Endometrial microvascular endothelial cells (primary cell): ENCODE data around the gene ALMS1. TPM values are rescaled to one million over a fixed set of nuclear protein-coding genes. Genes with fewer than 3 reads are reported as not detected.
"Not testable (repeated sequence)": the region's sequence is repeated elsewhere in the genome, so short reads cannot be mapped to it uniquely, and the experiment has no call there.

Experiments used
- in situ Hi-C: cut with HindIII; loops from 2 replicates; pipeline ENCODE4 v1.10.0; 2017; ENCODE audit warnings: low sequenced_read_pairs, low pct_unique_long_range_greater_than_20kb; ENCODE audit errors: inconsistent ontology term
- total RNA-seq: library from RNA; depleted of rRNA; stranded (reverse); fragments of >200 nt; gene quantifications from one replicate; pipeline ENCODE4 v1.2.3, GENCODE V29; 2015; ENCODE audit errors: inconsistent ontology term

The ALMS1 gene
- total RNA-seq, 1 donor from 2014 or later: 9.8 TPM

DNA sequence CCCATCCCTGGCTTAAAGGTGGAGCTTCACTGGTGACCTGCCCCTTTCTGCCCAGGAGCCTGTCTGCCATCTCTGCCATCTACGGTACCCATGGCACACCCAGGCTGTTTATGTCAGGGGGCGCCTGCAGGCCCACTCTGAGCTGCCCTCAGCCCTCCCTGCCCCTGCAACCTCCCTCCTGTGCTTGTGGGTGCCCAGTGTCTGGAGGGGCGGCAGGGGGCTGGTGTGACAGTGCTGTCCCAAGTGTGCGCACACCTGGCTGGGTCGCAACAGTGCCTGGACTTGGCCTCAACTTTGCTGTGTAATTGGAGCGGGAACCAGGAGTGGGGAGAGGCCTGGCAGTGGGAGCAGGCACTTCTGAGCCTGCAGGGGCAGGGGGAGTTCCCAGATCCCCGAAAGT lies 102.4 kb downstream of the ALMS1 start:
- in situ Hi-C loops: no loop called here

GRCh38 chr2:73489053-73489452 lies 103.4 kb downstream of the ALMS1 start:
- in situ Hi-C loops: no loop called here

- in situ Hi-C loops: no loop called here
Observed at GRCh38 chr2:73494031-73494430, 108.4 kb downstream of the ALMS1 start.

DNA sequence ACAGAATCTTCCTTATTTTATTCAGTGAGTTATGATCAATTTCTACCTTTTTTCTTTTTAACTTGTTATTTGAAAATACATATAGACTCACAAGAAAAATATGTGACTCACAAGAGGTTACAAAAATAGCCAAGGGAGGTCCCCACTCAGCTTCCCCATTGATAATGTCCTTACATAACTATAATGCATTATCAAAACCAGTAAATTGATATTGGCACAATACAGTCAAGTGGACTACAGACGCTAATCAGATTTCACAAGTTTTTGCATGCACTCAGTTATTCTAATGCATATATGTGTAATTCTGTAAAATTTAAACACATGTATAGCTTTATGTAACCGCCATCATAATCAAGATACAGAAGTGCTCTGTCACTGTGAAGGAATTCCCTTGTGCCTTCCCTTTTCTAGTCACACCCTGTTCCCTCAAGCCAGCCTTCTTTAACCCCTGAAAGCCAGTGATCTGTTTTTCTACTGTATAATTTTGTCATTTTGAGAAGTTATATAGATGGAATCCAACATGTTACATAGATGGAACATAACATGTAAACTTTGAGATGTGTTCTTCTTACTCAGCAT lies 118.4 kb downstream of the ALMS1 start:
- in situ Hi-C loops: no loop called here

DNA sequence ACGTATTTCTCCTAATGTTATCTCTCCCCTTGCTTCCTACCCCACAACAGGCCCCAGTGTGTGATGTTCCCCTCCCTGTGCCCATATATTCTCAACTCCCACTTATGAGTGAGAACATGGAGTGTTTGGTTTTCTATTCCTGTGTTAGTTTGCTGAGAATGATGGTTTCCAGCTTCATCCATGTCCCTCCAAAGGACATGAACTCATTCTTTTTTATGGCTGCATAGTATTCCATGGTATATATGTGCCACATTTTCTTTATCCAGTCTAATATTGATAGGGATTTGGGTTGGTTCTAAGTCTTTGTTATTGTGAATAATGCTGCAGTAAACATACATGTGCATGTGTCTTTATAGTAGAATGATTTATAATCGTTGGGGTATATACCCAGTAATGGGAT lies 119.2 kb downstream of the ALMS1 start:
- in situ Hi-C loops: not testable (repeated sequence)

DNA sequence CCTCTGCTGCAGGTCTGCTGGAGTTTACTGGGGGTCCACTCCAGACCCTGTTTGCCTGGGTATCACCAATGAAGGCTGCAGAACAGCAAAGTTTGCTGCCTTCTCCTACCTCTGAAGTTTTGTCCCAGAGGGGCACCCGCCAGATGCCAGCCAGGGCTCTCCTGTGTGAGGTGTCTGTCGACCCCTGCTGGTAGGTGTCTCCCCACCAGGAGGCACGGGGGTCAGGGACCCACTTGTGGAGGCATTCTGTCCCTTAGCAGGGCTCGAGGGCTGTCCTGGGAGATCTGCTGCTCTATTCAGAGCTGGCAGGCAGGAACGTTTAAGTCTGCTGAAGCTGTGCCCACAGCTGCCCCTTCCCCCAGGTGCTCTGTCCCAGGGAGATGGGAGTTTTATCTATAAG lies 124.8 kb downstream of the ALMS1 start:
- in situ Hi-C loops: not testable (repeated sequence)

GRCh38 chr2:73516033-73516432 lies 130.4 kb downstream of the ALMS1 start:
- in situ Hi-C loops: no loop called here

DNA sequence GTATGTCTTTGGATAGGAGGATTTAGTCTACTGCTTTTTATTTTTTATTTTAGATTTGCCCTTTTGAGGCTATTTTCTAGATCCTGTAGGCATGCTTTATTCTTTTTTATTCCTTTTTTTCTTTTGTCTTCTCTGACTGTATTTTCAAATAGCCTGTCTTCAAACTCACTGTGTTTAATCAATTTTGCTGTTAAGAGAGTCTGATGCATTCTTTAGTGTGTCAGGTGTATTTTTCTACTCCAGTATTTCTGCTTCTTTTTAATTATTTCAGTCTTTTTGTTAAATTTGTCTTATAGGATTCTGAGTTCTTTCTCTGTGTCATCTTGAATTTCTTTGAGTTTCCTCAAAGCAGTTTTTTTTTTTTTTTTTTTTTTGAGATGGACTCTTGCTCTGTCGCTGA lies 143.1 kb downstream of the ALMS1 start:
- in situ Hi-C loops: no loop called here

DNA sequence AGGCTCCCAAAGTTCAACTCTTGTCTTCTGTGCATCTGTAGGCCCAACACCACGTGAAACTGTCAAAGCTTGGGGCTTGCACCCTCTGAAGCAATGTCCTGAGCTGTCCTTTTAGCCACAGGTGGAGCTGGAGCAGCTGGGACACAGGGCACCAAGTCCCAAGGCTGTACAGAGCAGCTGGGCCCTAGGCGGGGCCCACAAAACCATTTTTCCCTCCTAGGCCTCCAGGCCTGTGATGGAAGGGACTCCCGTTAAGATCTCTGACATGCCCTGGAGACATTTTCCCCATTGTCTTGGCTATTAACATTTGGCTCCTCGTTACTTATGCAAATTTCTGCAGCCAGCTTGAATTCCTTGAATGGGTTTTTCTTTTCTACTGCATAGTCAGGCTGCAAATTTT lies 145.1 kb downstream of the ALMS1 start:
- in situ Hi-C loops: not testable (repeated sequence)

- in situ Hi-C loops: no loop called here
Observed at GRCh38 chr2:73532381-73532780, 146.7 kb downstream of the ALMS1 start.

GRCh38 chr2:73536133-73536840 lies 150.7 kb downstream of the ALMS1 start:
- in situ Hi-C loops: no loop called here

DNA sequence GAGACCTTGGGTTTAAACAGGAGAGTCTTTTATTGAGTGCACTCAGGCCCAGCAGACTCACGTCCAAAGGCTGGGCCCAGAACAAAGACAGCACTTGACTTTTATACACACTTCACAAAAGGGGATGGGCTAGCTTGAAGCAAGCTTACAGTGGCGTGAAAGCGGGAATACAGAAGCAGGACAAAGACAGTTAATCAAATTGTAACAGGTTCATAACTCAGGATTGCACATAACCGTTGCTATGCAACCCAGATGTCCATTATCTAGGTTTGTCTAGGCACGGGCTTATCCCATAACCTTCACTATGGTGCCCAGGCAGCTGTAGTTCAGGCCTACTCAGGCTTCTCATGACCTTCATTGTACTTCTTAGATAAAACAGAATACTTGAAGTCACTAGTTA lies 175.2 kb downstream of the ALMS1 start:
- in situ Hi-C loops: not testable (repeated sequence)

DNA sequence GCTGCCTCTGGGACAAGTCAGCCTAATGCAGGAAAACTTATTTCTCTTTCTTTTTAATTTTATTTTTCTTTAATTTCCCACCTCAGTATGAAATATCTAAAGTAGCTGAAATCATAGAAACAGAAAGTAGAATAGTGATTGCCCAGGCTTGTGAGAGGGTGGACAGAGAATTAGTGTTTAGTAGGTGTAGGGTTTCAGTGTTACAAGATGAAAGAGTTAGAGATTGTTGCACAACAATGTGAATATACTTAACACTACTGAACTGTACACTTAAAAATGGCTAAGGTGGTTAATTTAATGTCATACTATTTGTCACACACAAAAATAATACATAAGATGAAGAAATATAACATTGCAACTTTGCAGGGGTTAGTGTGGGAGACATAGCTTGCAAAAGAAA lies 175.8 kb downstream of the ALMS1 start:
- in situ Hi-C loops: no loop called here

GRCh38 chr2:73564986-73565385 lies 179.3 kb downstream of the ALMS1 start:
- in situ Hi-C loops: no loop called here

GRCh38 chr2:73566288-73566878 lies 180.7 kb downstream of the ALMS1 start:
- in situ Hi-C loops: no loop called here

DNA sequence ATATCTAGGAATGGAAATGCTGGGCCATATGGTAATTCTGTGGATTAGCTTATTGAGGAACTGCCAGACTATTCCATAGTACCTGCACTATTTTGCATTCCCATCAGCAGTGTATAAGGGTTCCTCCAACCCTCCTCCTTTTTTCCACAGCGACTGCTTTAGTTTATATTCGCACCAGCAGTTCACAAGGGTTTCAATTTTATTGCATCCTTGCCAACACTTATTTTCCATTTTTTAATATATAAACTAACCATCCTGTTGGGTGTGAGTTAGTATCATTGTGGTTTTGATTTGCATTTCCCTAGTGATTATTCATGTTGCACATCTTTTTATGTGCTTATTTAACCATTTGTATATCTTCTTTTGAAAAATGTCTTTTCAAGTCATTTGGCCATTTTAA lies 189.6 kb downstream of the ALMS1 start:
- in situ Hi-C loops: no loop called here

GRCh38 chr2:73582364-73582763 lies 196.7 kb downstream of the ALMS1 start:
- in situ Hi-C loops: no loop called here

DNA sequence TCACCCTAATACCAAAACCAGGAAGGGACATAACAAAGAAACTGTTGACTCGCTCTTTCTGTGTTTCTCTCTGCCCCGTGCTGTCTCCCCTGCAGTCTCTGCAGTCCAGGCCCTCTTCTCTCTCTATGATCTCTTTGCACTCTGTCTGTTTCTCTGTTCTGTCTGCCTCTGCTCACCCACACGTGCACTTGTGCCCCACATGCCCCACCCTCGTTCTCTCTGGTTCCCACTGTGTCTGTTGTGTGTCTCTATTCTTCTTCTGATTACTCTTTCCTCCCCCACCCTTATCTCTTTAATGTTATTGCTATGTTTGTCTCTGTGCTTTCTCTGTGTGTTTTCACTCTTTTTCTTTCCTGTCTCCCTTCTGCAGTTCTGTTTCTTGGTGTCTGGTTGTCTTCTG lies 202.5 kb downstream of the ALMS1 start:
- in situ Hi-C loops: no loop called here

- in situ Hi-C loops: no loop called here
Observed at GRCh38 chr2:73593680-73594079, 208.0 kb downstream of the ALMS1 start.

DNA sequence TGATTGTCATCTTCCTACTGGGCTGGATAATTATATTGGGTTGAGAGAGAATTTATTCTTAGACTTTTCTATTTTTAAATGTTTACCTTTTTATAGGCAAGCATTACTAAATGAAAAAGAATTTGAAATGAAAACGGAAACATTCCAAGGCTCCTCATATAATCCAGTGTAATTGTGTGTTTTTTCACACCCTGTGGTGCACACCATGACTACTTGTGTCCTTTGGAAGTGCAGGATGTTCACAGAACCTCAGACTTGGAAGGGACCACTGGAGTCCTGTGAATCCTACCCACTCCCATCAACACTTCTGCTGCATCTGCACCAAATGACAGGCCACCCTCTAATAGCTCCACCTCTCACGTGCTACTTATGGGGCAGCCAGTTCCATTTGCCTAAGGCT lies 208.6 kb downstream of the ALMS1 start:
- in situ Hi-C loops: no loop called here
